Cardiac fibroblast (primary cell): ENCODE results near the gene OR11H1.
"Not testable (repeated sequence)": the region's sequence is repeated elsewhere in the genome, so short reads cannot be mapped to it uniquely, and the experiment has no call there.

ENCODE experiments used
- DNase-seq, 2 donors: peaks; one replicate each; pipeline versions ENCODE4 v3.0.0 to v3.0.0-alpha.2; 2010; ENCODE audit warnings: low read depth in 2 of 2
- H3K4me3 ChIP-seq, 2 donors: replicated peaks in 1 of 2; 1 replicate in 1 of 2; 2 replicates in 1 of 2; pipeline ENCODE4 v1.5.1; 2011; ENCODE audit warnings: low read depth in 2 of 2, low read length in 2 of 2, mild to moderate bottlenecking in 2 of 2, moderate library complexity in 1 of 2

Gene OR11H1, protein sequence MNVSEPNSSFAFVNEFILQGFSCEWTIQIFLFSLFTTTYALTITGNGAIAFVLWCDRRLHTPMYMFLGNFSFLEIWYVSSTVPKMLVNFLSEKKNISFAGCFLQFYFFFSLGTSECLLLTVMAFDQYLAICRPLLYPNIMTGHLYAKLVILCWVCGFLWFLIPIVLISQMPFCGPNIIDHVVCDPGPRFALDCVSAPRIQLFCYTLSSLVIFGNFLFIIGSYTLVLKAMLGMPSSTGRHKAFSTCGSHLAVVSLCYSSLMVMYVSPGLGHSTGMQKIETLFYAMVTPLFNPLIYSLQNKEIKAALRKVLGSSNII

DNA sequence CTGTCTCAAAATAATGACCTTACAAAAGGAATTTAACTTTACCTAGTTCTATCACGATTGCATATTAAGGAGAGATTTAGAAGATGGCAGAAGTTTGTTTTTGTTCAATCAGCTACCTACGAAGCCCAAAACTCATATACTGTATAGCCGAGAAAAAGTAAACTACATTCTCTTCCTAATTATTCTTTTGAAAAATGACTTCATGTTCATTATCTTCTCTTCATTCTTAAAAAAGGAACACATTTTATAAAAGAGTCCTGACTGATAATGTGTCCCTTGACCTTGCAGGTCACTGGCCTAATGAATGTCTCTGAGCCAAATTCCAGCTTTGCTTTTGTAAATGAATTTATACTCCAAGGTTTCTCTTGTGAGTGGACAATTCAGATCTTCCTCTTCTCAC is at the start of gene OR11H1:
Gene OR11H1, plus strand, starts transcription at position 301 of the 400 bp plus-strand sequence. Its CDS starts 0 bp downstream, at position 301.
- DNase-seq, H3K4me3 ChIP-seq: not testable (repeated sequence)

DNA sequence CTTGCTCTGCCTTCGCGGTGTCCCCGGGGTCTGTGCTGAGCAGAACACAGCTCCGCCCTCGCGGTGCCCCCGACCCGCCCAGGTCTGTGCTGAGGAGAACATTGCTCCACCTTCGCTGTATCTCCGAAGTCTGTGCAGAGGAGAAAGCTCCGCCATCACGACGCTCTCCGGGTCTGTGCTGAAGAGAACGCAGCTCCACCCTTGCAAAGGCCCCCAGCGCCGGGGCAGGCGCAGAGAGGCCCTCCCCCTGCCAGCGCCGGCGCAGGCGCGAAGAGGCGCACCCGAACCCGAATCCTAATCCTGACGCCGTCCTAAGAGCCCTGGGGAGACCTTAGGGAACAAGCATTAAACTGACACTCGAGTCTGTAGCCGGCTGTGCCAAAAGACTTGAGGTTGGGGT is 18.0 kb upstream of the OR11H1 start:
- H3K4me3 ChIP-seq, DNase-seq: not testable (repeated sequence)

DNA sequence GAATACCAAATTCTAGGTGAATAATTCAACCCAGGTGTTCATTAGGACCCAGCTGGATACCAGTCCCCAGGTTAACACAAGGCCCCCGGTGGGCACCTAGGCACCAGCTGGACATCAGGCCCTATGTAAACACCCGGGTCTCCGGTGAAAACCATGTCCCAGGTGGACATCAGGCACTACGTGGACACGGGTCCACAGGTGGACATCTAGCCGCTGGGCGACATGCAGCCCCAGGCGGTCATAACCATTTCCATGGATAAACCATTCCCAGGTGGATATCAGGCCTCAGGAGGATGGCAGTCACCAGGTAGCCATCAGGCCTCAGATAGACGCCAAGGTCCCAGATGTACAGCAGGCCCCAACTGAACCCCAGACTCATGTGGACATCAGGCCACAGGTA is 12.1 kb upstream of the OR11H1 start:
- not testable (repeated sequence) for H3K4me3 ChIP-seq, DNase-seq

DNA sequence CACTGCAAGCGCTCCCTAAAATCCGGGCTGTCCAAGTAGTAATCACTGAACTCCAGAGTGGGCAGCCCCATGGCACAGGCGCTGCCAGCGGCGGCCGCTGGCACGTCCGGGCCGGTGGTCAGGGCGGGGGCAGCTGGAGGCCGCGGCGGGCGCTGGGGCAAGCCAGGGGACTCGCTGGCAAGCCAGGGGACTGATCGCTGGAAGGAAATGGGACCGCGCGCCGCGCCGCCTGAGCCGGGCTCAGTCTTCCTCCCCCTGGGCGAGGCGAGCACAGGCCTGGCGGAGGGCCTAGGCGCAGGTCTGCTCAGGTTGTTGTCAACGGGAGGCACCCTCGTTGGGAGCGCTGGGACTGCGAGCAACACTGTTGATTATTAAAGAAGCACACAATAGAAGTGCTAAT is 25.8 kb downstream of the OR11H1 start:
- not testable (repeated sequence) for DNase-seq, H3K4me3 ChIP-seq

DNA sequence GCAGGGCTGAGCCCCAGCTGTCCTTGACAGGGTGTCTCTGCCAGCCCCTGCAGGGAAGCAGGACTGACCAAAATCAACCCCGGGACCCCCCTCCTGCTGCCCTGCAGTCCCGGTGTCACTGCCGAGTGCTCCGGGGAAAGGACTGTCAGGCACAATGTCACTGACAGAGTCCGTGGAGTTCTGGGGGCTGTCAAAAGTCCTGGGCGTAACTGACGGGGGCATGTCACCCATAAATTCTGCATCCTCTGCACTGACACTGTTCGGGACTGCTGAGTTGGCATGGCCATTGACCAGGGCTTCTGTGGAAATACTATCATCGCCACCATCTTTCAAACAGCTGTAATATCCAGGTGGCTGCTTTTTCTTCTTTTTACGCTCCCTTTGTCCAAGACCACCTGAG is 35.5 kb downstream of the OR11H1 start:
- H3K4me3 ChIP-seq, DNase-seq: not testable (repeated sequence)

DNA sequence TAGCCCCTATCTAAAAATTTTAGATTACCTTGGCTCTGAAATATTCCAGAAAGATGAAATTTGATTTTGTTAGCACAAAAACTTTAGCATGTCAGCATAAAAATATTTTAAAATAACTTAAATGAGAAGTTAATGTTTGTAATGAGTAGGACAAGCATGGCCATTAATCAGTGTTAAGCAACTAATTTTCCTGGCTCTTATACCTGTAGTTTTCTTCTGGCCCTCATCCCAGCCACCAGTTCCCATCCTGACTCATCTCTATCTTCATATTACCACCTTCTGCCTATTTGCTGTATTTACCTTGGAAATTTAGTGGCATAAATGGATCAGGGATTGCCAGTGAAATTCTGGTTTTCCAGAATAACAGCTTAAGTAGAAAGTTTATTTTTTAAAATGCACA is 37.1 kb downstream of the OR11H1 start:
- DNase-seq, H3K4me3 ChIP-seq: not testable (repeated sequence)
